SU-DHL-6 (cell line): ENCODE measurements around the gene C3orf62.

Experiments used
- CTCF ChIP-seq: fragments of 200-600 bp; sonication (generic); IDR thresholded peaks from one replicate; pipeline ENCODE4 v1.5.1; 2017; ENCODE audit warnings: antibody characterized with exemption, mild to moderate bottlenecking, low read length, moderate library complexity; ENCODE audit not compliant: insufficient read depth, poor library complexity, severe bottlenecking
- EZH2phosphoT487 ChIP-seq: fragments of 200-600 bp; sonication (generic), shearing (Covaris generic); conservative IDR thresholded peaks from 2 replicates; pipeline ENCODE4 v1.6.1; 2018; ENCODE audit warnings: mild to moderate bottlenecking, antibody characterized with exemption, low read length, moderate library complexity, mixed read lengths

GRCh38 chr3:49263159-49263889, 13.7 kb downstream of the C3orf62 start:
- no peak for TF ChIP-seq EZH2phosphoT487
- no peak for TF ChIP-seq CTCF
